Measurements from ENCODE around the gene TMEM192.

DNA sequence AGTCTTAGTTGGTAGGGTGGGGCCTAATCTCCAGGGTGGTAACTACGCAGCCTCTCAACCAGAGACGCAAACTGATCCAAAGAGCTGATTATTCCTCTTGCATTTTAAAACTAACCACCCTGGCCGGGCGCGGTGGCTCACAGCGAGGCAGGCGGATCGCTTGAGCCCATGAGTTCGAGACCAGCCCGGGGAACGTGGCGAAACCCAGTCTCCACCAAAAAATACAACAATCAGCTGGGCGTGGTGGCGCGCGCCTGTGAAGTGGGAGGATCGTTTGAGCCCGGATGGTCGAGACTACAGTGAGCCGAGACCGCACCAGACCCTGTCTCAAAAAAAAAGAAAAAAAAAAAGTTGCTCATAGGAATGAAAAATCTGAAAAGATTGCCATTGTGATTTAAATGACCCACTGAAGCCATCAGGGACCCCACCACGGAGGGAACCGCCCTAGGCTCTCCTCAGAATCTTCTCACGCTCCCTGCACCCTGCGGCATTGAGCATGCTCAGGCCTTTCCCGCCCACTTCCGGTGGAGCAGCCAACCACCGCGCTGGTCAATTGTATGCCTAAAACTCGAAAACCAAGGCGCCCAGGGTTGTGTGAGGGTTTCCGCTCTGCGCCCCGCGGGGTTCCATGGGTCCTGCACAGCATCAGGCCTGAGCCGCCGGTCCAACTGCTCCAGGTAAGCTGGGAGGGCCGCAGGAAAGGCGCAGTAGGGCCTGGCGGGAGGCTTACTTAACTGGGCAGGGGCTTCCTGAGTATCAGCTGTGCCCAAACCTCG is 81.0 kb downstream of the TMEM192 start, which contains the start of gene TRIM60:
- TF ChIP-seq POLR2AphosphoS5 (IDR thresholded peaks at IDR 0.05; ENCODE audit: low read depth, low read length) (no peak), TAF1 (IDR thresholded peaks at IDR 0.05; ENCODE audit: borderline replicate concordance, insufficient read depth, low read length) (no peak)

Data from PFSK-1 (cell line).